Measurements from ENCODE around the gene CBFA2T2. TPM values are rescaled to one million over a fixed set of nuclear protein-coding genes. Genes with fewer than 3 reads are reported as not detected.

Gene CBFA2T2
- total RNA-seq, 1 experiment from 2014 or later, result 16.3 TPM

DNA sequence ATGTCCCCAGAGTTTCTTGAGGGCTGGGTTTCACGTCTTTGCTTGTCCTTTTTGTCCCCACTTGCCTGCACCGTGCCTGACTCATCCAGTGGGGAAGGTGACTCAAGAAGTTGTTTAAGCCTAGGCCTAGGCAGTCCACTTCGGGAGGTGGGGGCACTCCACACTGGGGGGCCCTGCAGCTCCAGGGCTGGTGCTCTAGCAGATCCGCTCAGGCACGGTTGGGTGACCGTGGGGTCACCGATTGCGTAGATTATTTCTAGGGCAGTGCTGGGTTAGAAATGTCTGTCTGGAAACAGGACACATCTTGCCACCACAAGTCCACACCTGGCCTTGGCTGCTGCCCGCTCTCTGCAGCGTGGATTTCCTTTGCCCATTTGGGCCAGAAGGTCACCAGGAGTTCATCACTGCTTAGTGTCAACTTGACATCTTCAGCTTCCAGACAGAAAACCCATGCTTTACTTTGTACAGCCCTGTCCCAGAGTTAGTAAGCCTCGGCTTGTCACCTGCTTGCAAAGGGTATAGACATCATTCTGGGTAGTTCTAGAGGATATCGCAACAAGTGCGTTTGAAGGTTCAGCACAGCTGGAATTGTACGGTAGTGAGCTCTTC lies 158.6 kb downstream of the CBFA2T2 start:
- no peak for DNase-seq (ENCODE audit: low read depth, low spot score)
- ChIA-PET POLR2A (interaction anchor here (0.6 kb wide), 1 partner anchor 19 kb away, joined by 3 read pairs; no protein-coding TSS in a partner anchor), CTCF (no interaction called here)
- Histone ChIP-seq H3K9me3 (ENCODE audit: control insufficient read depth, insufficient read depth, low read depth, low read length) (no peaks in the 10 kb centered on the region), H3K4me3 (ENCODE audit: low read depth in 2 of 2, low read length in 2 of 2) (no peak overlapping the region), H3K27me3 (ENCODE audit: control insufficient read depth, insufficient read depth, low read length) (no peaks in the 10 kb centered on the region), H3K36me3 (ENCODE audit: control insufficient read depth, insufficient read depth, low read length) (no peaks in the 10 kb centered on the region; the same call in 1 of the 2 replicates), H3K27ac (ENCODE audit: low read length) (no peak overlapping the region), H3K4me1 (ENCODE audit: control insufficient read depth, insufficient read depth, low read length) (peaks cover 15% of the 10 kb centered on the region)
- no peak for ATAC-seq
- no TSS peak for BruUV-seq (replicated peaks)
- intact Hi-C loops (cut with micrococcal nuclease; ENCODE audit: unreplicated experiment) (no loop called here), in situ Hi-C loops (cut with HindIII; ENCODE audit: low pct_unique_long_range_greater_than_20kb, low sequenced_read_pairs) (no loop called here)
- TF ChIP-seq, protein P1, sequence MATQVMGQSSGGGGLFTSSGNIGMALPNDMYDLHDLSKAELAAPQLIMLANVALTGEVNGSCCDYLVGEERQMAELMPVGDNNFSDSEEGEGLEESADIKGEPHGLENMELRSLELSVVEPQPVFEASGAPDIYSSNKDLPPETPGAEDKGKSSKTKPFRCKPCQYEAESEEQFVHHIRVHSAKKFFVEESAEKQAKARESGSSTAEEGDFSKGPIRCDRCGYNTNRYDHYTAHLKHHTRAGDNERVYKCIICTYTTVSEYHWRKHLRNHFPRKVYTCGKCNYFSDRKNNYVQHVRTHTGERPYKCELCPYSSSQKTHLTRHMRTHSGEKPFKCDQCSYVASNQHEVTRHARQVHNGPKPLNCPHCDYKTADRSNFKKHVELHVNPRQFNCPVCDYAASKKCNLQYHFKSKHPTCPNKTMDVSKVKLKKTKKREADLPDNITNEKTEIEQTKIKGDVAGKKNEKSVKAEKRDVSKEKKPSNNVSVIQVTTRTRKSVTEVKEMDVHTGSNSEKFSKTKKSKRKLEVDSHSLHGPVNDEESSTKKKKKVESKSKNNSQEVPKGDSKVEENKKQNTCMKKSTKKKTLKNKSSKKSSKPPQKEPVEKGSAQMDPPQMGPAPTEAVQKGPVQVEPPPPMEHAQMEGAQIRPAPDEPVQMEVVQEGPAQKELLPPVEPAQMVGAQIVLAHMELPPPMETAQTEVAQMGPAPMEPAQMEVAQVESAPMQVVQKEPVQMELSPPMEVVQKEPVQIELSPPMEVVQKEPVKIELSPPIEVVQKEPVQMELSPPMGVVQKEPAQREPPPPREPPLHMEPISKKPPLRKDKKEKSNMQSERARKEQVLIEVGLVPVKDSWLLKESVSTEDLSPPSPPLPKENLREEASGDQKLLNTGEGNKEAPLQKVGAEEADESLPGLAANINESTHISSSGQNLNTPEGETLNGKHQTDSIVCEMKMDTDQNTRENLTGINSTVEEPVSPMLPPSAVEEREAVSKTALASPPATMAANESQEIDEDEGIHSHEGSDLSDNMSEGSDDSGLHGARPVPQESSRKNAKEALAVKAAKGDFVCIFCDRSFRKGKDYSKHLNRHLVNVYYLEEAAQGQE (IDR thresholded peaks at IDR 0.05; ENCODE audit: insufficient read depth in 1 of 2, low read depth in 2 of 2, low read length in 1 of 2), result no peak
- no peak for TF ChIP-seq POLR2AphosphoS5 (IDR thresholded peaks at IDR 0.05; ENCODE audit: low read depth, low read length)
- no peak for TF ChIP-seq TCF7L2 (IDR thresholded peaks at IDR 0.05; ENCODE audit: low read depth, low read length)
- TF ChIP-seq SIN3A (IDR thresholded peaks at IDR 0.05; ENCODE audit: borderline replicate concordance, insufficient read depth, low read depth, low read length), result no peak
- TF ChIP-seq, protein P2, sequence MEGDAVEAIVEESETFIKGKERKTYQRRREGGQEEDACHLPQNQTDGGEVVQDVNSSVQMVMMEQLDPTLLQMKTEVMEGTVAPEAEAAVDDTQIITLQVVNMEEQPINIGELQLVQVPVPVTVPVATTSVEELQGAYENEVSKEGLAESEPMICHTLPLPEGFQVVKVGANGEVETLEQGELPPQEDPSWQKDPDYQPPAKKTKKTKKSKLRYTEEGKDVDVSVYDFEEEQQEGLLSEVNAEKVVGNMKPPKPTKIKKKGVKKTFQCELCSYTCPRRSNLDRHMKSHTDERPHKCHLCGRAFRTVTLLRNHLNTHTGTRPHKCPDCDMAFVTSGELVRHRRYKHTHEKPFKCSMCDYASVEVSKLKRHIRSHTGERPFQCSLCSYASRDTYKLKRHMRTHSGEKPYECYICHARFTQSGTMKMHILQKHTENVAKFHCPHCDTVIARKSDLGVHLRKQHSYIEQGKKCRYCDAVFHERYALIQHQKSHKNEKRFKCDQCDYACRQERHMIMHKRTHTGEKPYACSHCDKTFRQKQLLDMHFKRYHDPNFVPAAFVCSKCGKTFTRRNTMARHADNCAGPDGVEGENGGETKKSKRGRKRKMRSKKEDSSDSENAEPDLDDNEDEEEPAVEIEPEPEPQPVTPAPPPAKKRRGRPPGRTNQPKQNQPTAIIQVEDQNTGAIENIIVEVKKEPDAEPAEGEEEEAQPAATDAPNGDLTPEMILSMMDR (IDR thresholded peaks at IDR 0.05), result no peak

DNA sequence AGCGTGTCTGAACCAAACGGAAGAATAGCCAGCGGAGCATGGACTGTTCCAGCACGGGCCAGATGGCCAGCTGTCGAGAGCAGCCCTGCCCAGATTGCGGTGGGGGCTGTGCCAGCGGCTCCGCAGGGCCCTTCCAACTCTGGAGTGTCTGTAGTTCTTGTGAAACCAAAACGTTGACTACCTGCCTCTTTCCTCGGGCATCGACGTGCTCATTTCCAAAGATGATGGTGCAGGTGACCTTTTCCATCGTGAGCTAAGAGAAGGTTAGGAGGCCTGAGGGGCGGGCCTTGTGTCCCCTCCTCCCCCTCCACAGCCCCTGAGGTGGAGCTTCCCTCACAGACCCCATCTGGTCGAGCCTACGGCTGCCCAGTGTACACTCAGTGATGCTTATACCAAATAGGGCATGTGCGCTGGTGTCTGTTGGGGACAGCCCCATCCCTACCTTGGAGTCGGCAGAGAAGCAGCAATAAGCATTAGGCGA lies 159.3 kb downstream of the CBFA2T2 start:
- no peaks in the 10 kb centered on the region for H3K9me3 ChIP-seq (ENCODE audit: control insufficient read depth, insufficient read depth, low read depth, low read length)
- BruUV-seq (replicated peaks), result no TSS peak
- H3K4me1 ChIP-seq (ENCODE audit: control insufficient read depth, insufficient read depth, low read length), result peaks cover 15% of the 10 kb centered on the region
- H3K4me3 ChIP-seq (ENCODE audit: low read depth in 2 of 2, low read length in 2 of 2), result no peak overlapping the region
- in situ Hi-C loops (cut with HindIII; ENCODE audit: low pct_unique_long_range_greater_than_20kb, low sequenced_read_pairs) (no loop called here), intact Hi-C loops (cut with micrococcal nuclease; ENCODE audit: unreplicated experiment) (no loop called here)
- no peaks in the 10 kb centered on the region; the same call in 1 of the 2 replicates for H3K36me3 ChIP-seq (ENCODE audit: control insufficient read depth, insufficient read depth, low read length)
- POLR2A ChIA-PET, result interaction anchor here (0.6 kb wide), 1 partner anchor 18 kb away, joined by 3 read pairs; no protein-coding TSS in a partner anchor
- no peaks in the 10 kb centered on the region for H3K27me3 ChIP-seq (ENCODE audit: control insufficient read depth, insufficient read depth, low read length)
- no peak overlapping the region for H3K27ac ChIP-seq (ENCODE audit: low read length)
- CTCF ChIA-PET, result no interaction called here
- DNase-seq (ENCODE audit: low read depth, low spot score), result no peak
- ATAC-seq, result no peak
- TF ChIP-seq SIN3A (IDR thresholded peaks at IDR 0.05; ENCODE audit: borderline replicate concordance, insufficient read depth, low read depth, low read length) (no peak), POLR2AphosphoS5 (IDR thresholded peaks at IDR 0.05; ENCODE audit: low read depth, low read length) (no peak), TCF7L2 (IDR thresholded peaks at IDR 0.05; ENCODE audit: low read depth, low read length) (no peak)
- TF ChIP-seq, protein P2 (IDR thresholded peaks at IDR 0.05), result no peak
- TF ChIP-seq, protein P1 (IDR thresholded peaks at IDR 0.05; ENCODE audit: insufficient read depth in 1 of 2, low read depth in 2 of 2, low read length in 1 of 2), result no peak

Data from Panc1 (cell line).